Anterior cingulate cortex (tissue), 58 donors: ENCODE data around the gene LCMT1.
"Not testable (repeated sequence)": the region's sequence is repeated elsewhere in the genome, so short reads cannot be mapped to it uniquely, and the experiment has no call there.

Source experiments
- DNase-seq, 58 donors: peaks; one replicate each; lab custom pipeline; 2025; lab: John Stamatoyannopoulos, UW

Gene LCMT1

DNA sequence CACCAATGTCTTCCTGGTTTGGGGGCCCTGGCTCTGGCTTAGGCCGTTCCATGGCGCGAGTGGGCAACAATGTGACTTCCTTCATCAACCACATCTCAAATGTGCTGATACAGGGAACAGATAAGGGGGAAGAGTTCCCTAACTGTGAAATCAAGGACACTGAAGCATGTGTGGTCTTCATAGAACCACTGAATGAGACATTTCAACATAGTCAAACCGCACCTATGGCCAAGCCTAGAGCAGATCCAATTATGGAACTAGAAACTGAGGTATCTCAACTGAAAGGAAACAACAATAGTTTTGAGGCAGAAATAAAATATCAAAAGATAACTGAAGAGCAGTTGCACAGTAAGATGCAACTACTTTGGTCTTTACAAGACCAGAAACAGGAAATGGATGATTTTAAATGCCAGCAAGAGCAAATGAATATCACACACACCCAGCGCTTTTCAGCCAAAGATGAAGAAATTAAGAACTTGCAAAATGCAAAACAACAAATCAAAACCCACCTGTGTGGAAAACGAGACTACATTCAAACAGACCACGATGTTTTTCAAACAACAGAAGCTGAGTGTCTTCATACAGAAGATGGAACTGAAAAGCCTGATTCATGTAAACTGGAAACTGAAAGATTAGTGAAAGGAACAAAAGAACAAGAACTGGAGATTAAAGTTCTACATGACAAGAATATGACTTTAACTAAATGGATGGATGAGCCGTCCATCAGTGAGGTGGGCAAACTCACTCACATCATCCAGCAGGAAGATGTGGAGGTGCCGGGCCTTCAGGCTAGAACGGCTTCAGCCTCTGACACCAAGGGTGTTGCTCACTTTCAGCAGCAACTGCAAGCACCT lies 18.1 kb upstream of the LCMT1 start:
- DNase-seq: no peak

DNA sequence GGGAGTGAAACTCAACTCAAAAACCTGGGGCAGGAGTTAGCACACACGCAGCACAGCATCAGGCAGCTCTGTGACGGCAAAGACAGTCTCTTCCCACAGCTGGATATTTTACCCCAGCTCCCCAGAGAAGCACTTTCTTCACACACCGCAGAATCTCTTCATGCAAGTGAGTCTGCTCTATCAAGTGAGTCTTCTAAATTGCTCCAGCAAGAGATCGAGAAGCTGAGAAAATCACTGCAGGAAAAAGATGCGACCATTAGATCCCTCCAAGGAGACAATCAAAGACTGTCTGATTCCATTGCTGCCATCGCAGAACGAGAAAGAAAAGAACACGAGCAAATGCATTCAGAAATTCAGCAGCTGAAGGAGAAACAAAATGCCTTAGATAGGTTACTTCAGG lies 16.9 kb upstream of the LCMT1 start:
- DNase-seq: no peak

DNA sequence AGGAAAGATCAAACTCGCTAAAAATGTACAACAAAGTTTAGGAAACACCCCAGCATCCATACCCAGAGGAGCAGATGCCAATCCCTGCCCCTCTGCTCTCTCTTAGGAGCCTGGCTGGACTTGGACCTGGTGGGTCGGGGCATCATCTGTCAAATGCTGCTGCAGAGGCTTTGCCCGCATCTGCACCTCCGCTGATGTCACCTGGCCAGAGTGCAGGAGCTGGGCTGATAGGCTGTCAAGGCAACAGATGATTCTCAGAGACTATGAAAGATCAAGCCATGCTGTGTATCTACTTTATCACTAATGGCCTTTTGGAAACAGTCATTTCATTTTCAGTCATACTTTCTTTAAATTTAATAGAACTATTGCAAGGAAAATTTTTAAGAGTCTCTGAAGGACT lies 15.9 kb upstream of the LCMT1 start:
- DNase-seq: no peak

DNA sequence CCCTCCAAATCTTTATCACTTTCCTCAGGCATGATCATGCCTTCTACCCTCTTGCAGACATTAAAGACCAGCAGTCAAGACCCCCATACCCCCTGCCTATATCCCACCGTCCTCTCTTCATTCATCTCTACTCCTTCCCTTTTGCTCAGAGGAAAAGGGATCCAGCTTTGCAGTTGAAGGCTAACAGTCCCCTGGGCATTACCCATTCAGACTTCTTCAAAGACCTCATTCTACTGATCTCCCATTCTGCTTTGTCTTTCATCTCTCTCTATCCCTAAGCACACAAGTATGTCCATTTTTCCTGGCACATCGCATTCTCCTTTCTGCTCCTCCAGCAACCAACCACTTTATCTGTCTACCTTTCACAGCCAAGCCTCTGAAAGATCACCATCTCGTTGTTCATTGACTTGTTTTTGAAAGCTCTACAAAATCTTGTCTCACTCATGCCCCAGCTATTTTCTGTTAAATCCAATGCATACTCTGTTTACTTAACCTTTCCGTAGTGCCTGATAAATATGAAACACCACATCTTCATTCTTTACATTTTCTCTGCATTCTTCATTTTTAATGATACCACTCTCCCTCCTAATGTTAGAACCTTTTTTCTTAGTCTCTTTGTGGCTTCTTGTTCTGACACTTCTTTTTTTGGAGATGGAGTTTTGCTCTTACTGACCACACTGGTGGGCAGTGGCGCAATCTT lies 14.1 kb upstream of the LCMT1 start:
- no peak for DNase-seq

GRCh38 chr16:25100511-25100910 lies 11.0 kb upstream of the LCMT1 start:
- no peak for DNase-seq

DNA sequence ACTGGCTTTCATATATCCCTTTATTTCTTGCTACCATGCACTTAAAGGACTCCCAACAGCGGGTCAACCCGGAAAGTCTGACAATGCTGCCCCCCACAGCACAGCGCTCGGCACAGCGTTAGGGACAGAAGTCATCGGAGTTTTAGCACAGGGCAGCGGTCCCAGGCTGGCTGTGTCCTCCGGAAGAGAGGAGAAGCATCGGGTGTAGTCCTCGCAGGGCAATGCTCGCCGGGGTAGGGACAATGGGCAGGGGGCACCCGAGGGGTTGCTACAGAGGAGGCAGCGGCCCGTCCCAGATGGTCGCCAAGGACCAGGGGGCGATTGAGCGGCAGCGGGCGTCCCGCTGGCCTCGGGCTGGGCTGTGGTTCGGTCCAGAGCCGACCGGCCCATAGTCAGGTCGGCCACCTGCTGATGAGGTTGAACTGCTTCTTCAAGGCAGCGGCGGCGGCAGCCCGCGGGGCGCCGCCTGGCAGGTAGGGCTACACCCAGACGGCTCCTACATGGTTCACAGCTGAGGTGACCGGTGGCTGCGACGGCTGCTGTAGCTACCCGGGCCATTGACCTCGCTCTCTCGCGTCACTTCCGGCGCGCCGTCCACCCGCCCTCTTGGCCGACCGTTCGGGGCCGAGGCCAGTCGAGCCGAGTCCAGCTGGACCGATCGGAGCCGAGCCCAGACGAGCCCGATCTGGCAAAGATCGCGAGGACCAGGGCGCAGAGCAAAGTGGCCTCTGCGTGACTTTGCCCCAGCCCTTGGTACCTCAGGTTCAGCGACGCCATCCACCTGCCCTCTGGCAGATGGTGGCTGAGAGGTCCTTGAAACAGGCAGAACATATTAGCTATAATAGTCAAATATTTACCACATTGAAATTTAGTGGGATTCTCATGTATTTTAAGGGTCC lies 4.7 kb upstream of the LCMT1 start:
- peak; percentile 37 to 98 (median 91) for DNase-seq

- peak in 1 of 58 donors; percentile 27 for DNase-seq
Observed at GRCh38 chr16:25107466-25107792, 4.1 kb upstream of the LCMT1 start.

- no peak for DNase-seq
Observed at GRCh38 chr16:25108054-25108453, 3.5 kb upstream of the LCMT1 start.

DNA sequence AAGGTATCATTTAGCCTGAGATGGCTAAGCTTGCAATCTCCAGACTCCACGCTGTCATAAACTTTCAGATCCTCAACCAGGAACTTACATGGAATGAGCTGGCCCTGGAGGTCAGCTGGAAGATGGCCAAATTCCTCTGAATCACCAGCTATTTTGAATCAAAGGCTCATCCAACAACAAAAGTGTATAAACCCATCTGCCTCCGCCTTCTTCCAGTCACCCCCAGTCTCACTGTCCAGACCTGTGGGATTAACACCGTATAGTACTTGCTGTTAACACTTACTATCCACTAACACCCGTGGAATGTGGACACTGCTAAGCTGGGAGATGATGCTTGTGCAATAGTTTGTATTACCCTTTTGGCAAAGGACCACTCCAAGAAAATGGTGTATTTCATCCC lies 1.9 kb upstream of the LCMT1 start:
- peak in 1 of 58 donors; percentile 28 for DNase-seq

- peak in 1 of 58 donors; percentile 6 for DNase-seq
Observed at GRCh38 chr16:25110387-25110947, 1.1 kb upstream of the LCMT1 start.

DNA sequence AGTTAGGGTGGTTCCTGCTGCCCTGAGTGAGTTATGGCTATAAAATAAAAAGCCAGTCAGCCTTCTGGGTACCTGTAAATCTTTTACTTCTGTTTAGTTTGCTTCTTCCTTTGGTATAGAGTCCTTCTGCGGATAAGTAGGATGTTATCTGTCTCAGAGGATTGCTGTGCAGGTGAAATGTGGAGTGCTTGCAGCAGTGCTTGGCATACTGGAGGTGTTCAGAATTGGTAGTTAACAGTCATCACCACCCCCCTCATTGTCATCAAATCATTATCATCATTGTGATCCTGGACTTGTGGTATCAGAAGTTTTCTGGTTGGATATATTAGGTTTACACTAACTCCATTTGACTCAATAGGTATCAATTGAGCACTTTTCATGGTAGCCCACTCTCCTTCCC lies 2.6 kb downstream of the LCMT1 start:
- no peak for DNase-seq

DNA sequence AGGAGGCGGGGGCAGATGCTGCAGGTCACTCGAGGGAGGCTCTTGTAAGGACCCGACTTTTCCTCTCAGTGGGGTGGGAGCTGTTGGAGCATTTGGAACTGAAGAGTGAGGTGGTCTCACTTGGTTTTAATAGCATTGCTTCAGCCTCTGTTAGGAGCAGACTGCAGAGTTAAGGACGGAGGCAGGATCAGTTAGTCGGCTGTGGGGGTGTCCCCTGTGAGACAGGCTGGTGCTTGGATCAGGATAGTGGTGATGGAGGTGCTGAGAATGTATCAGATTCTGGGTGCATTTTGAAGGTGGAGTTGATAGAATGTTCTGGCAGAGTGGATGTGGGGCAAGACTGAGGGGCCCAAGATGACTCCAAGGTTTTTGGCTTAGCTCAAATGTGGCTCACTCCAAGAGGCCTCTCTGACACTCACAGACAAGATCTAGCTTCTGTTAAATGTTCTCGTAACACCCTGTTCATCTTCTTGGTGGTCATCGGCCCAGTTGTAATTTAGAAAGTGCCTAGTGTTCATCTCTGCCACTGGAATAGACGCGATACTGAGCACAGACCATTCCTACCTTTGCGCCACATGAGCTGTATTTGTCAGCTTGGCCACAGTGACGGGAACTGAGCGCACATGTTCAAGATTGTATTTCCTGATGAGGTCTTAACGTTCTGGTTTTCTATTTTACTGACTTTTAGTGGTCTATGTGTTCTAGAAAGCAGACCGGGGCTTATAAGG lies 7.5 kb downstream of the LCMT1 start:
- DNase-seq: no peak

DNA sequence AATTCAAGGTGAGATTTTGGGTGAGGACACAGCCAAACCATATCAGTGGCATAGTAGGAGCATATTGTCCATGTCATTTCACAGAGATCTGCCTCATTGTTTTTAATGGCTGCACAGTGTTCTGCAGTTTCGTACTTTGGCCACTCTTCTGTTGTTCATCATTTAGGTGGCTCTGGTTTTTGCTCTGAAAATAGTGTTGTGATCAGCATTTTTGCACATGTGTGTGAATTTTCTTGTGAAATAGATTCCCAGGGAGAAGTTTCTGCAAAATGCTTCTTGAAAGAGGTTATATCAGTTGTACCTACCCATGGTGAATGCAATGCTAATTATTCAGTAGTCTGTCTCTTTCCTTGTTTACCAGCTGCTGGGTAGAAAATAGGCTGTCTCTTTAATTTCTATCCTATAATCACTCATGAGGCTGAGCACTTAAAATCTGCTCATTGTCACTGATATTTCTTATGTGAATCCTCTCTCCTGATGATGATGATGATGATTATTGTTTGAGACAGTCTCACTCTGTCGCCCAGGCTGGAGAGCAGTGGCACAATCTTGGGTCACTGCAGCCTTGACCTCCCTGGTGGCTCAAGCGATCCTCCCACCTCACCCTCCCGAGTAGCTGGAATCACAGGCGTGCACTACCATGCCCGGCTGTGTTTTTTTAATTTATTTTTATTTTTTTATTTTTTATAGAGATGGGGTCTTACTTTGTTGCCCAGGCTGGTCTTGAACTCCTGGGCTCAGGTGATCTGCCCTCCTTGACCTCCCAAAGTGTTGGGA lies 10.5 kb downstream of the LCMT1 start:
- no peak for DNase-seq

DNA sequence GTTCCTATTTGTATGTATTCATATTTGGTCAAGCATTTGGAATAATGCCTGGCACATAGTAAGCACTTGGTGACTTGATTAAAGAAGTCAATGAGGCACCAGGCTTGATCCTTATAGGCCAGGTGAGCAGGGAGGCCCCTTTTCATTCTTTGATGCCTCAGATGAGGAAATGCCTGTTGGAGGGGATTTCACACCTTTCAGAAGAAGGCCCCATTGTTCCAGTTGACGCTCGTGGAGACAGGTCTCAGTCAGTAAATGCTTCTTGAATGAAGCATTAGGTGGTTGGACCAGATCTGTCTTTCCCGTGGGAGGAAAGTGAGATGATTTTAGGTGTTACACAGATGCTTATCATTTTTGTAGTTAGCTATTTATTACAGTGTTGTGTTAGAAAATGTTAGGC lies 13.0 kb downstream of the LCMT1 start:
- DNase-seq: no peak

DNA sequence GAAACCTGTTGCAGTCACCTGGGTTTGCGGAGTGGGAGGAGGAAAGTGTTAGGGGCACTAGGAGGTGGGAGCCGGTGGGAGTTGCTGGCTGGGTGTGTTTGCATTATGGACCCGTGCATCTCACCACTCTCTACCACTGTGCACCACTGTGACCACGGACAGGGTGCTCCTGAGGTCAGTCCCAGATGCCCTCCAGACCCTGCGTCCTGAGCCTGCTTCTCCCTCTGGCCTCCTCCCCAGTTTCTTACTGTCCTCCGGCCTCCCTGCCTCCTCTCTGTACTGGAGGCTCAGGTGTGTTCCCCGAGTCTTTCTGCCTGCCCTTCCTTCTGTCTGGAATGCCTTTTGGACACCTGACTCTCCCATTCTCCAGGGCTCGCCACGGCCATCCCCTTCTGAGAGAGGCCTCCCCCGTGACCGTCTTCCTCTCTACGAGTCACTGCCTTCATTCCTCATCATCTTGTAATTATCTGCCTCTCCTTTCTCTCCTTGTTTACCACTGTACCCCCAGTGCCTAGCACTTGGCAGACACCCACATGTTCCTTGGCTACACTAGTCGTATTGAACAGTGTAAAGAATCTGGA lies 14.6 kb downstream of the LCMT1 start:
- DNase-seq: not testable (repeated sequence)

DNA sequence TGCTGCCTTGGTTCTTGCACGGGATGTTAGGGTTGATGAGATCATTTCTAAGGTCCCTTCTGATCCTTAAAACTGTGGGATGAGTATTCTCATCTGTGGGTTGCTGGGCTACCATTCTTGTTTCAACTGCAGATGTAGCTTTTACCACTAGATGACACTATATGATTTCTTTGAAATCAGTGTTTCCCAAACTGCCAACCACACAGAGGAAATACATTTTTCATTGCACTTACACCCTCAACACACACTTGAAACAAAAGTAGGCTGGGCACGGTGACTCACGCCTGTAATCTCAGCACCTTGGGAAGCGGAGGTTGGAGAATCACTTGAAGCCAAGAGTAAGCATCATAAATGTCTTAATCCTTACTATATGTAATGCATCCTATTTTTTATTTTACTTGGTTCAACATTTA lies 15.3 kb downstream of the LCMT1 start:
- peak in 20 of 58 donors; percentile 1 to 56 (median 11) for DNase-seq

DNA sequence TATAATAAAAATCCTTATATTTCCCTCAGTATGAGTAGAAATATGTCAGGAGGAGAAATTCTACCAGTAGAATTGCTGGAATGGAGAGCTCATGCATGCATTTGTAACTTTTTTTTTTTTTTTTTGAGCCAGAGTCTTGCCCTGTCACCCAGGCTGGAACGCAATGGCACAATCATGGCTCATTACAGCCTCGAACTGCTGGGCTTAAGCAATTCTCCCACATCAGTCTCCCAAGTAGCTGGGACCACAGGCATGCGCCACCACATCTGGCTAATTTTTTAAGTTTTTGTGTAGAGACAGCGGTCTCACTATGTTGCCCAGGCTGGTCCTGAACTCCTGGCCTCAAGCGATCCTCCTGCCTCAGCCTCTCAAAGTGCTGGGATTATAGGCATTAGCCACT lies 21.2 kb downstream of the LCMT1 start:
- not testable (repeated sequence) for DNase-seq

DNA sequence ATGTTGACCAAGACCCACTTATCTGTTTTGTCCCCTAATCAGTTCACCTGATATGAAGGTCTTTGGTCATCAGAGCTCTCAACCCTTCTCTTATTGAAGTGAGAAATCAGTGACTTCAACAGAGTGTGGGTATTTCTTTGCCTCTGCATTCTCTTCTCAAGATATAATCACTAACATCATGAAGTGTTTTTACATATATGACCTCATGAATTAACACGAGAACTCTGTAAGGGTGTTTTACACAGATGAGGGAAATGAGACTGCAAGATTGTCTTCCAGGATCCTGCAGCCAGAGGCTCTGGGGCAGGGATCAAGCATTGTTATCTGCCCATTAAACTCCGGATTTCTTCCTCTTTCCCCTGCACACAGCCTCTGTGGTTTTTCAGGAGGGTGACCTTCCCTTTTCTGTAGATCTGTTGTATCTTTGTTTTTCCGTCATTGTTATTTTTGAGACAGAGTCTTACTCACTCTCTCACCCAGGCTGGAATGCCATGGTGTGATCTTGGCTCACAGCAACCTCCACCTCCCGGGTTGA lies 22.7 kb downstream of the LCMT1 start:
- DNase-seq: no peak
